NCI-H82 treated with DMSO at 0.1 percent for 48 hours (cell line): ENCODE measurements around the gene SGK1.

Source experiments
- DNase-seq: peaks from one replicate; lab custom pipeline; 2025; ENCODE audit not compliant: unreplicated experiment; lab: John Stamatoyannopoulos, UW

The SGK1 gene

DNA sequence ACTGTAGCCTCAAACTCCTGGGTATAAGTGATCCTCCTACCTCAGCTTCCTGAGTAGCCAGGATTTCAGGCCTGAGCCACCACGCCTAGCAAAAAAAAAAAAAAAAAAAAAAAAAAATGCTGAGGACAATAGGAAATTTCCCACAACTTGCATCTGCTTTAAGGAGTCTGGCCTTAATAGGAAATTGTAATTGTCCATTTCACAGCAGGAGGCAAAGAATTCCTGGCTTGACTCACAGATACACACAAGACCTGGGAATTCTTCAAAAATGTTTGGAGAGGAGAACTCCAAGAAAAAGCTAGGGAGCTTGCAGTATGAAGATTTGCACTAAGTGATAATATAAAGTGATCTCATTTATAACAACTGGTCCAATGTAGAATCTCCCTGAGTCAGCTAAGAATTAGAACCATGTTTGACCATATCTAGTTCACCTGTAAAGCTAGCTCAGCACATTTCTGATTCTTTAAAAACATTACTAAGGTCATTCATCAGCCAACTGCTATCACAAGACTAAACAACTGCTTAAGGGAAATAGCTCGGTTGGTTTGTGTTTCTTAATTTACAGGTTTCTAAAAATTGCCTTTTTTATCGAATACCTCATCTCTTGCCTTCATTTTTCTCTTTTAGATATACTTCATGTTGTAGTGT lies 185.3 kb downstream of the SGK1 start:
- DNase-seq = no peak

DNA sequence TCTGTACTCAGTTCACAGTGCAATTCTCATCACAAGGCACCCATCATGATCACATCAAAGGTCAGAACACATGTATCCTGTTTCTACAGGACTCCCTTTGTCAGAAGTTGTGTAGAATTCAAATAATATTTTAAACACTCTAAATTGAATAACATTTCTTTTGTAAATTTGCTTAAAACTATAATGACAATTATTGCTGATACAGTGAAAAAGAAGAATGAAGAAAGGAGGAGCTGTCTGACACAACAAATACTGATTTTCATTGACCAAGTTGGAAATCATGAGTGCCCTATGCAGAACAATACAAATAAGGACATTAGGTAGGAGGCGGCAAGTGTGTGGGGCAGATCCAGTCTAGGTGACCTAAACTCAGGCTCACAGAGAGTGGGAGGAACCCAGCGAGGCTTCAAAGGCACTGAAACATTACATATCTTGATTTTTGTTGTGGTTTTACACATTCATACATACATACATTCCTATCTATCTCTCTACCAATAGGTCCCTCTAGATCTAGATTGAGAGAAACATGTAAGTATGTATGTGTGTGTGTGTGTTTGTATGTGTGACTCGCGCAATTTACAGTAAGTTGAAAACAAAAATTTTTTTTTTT lies 186.3 kb downstream of the SGK1 start:
- DNase-seq = no peak

DNA sequence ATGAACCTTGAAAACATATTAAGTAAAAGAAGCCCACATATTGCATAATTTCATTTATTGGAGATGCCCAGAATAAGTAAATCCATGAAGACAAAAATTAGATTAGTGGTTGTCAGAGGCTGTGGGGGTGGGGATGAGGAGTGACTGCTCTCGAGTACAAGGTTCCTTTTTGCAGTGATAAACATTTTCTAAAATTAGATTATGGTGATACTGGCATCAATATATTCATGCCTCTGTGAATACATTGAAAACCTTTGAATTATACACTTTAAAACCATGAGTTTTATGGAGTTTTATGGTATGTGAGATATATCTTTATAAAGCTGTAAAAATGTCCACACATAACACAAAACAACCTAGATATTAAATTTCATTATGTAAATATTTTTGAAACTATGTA lies 189.8 kb downstream of the SGK1 start:
- DNase-seq = no peak

DNA sequence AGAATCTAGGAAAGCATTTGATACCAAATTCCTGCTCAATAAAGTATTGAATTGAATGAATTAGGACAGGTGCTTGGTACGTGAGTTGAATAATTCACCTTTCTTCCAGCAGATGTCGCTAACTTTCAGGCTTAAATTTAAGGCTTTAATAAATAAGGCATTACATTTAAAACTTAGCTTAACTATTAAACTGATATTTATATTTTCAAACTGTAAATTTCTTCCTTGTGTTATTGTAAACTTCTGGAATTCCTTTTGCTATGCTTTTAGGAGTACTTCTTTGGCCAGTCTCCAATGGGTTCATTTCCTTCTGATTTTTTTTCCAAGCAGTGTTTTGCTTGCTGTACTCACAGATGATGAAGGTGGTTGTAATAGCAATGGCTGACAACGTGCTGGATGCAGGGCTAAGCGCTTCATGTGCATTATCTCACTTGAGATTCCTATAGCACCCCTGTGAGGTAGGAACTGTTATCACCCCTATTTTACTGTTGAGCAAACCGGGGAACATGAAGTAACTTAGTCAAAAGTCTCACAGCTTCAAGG lies 194.2 kb downstream of the SGK1 start:
- DNase-seq = peak; percentile 89

DNA sequence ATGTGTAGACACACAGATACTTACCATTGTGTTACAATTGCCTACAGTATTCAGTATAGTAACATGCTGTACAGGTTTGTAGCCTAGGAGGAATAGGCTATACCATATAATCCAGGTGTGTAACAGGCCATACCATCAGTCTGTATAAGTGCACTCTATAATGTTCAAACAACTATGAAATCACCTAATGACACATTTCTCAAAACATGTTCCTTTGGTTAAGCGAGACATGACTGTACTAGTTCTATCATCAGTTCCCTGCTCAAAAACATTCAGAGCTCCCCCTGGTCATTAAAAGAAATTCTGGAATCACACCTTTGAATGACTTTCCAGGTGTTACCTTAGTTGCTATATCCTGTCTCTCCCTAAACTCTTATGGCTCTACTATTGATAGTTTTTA lies 195.1 kb downstream of the SGK1 start:
- DNase-seq = no peak

DNA sequence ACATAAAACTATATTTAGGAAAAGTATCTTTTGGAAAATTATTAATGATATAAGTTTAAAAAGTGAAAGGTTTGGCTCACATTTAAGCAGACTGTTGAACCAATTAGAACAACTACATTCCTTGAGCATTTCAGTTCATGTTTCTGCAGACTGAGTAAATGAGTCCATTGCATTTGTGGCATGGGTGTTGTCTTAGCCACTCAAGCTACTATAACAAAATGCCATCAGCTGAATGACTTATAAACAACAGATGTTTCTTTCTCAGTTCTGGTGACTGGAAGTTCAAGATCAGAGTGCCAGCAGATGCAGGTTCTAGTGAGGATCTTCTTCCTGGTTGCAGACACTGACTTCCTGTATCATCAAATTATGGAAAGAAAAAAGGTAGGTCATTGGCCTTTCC lies 198.4 kb downstream of the SGK1 start:
- no peak for DNase-seq
